ENCODE data around the gene NKAIN2. TPM values are rescaled to one million over a fixed set of nuclear protein-coding genes. Genes with fewer than 3 reads are reported as not detected.
A peak's percentile ranks its signal among the peaks of the same experiment; 100 is the strongest.
"Not testable (repeated sequence)": the region's sequence is repeated elsewhere in the genome, so short reads cannot be mapped to it uniquely, and the experiment has no call there.

The NKAIN2 gene
- total and polyA plus RNA-seq, 9 of the 15 experiments (the other 6 are each of a cell fraction or from before 2014, with no cell fraction given), result not detected

- no peak for TF ChIP-seq TAF15 (IDR thresholded peaks at IDR 0.05; ENCODE audit: low read depth, low read length)
- no peak for TF ChIP-seq RCOR1 (IDR thresholded peaks at IDR 0.05; ENCODE audit: borderline replicate concordance in 1 of 2, low read depth in 2 of 2, low read length in 2 of 2)
- peak; percentile 63 for TF ChIP-seq C11orf30 (IDR thresholded peaks at IDR 0.05; ENCODE audit: low read depth)
- no peak for TF ChIP-seq ZNF764 (CRISPR knock-in tag; IDR thresholded peaks at IDR 0.05; ENCODE audit: low read depth)
- no peak for TF ChIP-seq FOXK2 (conservative IDR thresholded peaks at IDR 0.05 in 1 of 2, IDR thresholded peaks at IDR 0.05 in 1 of 2; ENCODE audit: low read depth in 2 of 2)
- TF ChIP-seq MAFG (tag; conservative IDR thresholded peaks at IDR 0.05), result peak; percentile 51
Measured at GRCh38 chr6:124339610-124340334, 536.1 kb downstream of the NKAIN2 start (continued).

GRCh38 chr6:124348339-124348738 is 544.7 kb downstream of the NKAIN2 start:
- 0% methylated on average over 4 of the region's 6 CpGs for WGBS (ENCODE audit: insufficient coverage, low coverage, missing lambda C conversion rate)
- H3K9me3 ChIP-seq (replicated peaks; ENCODE audit: control insufficient read depth, insufficient read depth, low read depth, low read length); H3K36me3 ChIP-seq (ENCODE audit: control insufficient read depth, insufficient read depth, low read length); H2AFZ ChIP-seq (ENCODE audit: low read depth, low read length); in situ Hi-C loops (cut with MboI); H3K27me3 ChIP-seq (ENCODE audit: control insufficient read depth in 2 of 2, insufficient read depth in 2 of 2, low read length in 2 of 2); H3K4me2 ChIP-seq (ENCODE audit: insufficient read depth, low read length); FAIRE-seq; H3K4me1 ChIP-seq (replicated peaks in 1 of 2; ENCODE audit: control insufficient read depth in 2 of 2, insufficient read depth in 2 of 2, low read length in 2 of 2); H4K20me1 ChIP-seq (replicated peaks; ENCODE audit: control insufficient read depth, insufficient read depth, low read length); intact Hi-C loops (cut with micrococcal nuclease); H3K9ac ChIP-seq (ENCODE audit: insufficient read depth in 1 of 2, low read depth in 2 of 2, low read length in 2 of 2); ATAC-seq; H3K27ac ChIP-seq (ENCODE audit: extremely low read depth, low read depth, low read length); BruUV-seq (replicated peaks); CTCF ChIA-PET (ENCODE audit: low intra/inter-chr PET ratio); H3K4me3 ChIP-seq; DNase-seq (ENCODE audit: extremely low read depth in 1 of 4, low spot score in 3 of 4); H3K9me1 ChIP-seq (ENCODE audit: control insufficient read depth, insufficient read depth, low read length); POLR2A ChIA-PET; H3K79me2 ChIP-seq (ENCODE audit: control insufficient read depth, insufficient read depth, low read length): not testable (repeated sequence)
